ENCODE results near the gene KMT5B. TPM values are rescaled to one million over a fixed set of nuclear protein-coding genes. Genes with fewer than 3 reads are reported as not detected.

The KMT5B gene
- total and polyA plus RNA-seq, 2 donors (not counting 1 experiment from before 2014, with no cell fraction given) = 13.4 to 77.8 TPM

GRCh38 chr11:68128682-68129327, 84.3 kb downstream of the KMT5B start:
- no peak overlapping the region for H2AFZ ChIP-seq (ENCODE audit: insufficient read depth, low read depth, low read length, poor library complexity, severe bottlenecking)
- no peak overlapping the region for H3K9ac ChIP-seq (ENCODE audit: low read length)

More at GRCh38 chr11:68128682-68129327, 84.3 kb downstream of the KMT5B start:
- ChIA-PET POLR2A (no interaction called here), CTCF (no interaction called here)
- Histone ChIP-seq H3K4me3 (ENCODE audit: control extremely low read depth in 1 of 5, extremely low read depth in 1 of 5, insufficient read depth in 1 of 5, low read depth in 2 of 5, low read length in 4 of 5) (peak overlapping the region in 1 of 5 experiments; percentile 33), H3K4me1 (ENCODE audit: control insufficient read depth in 2 of 2, insufficient read depth in 2 of 2, low read length in 2 of 2) (peaks cover 10 to 15% of the 10 kb centered on the region in 2 donors), H3K36me3 (replicated peaks in 1 of 2; ENCODE audit: control extremely low read depth in 1 of 2, control insufficient read depth in 1 of 2, extremely low read depth in 1 of 2, insufficient read depth in 2 of 2, low read length in 1 of 2) (no peaks in the 10 kb centered on the region), H3K9me3 (ENCODE audit: control extremely low read depth in 1 of 3, control insufficient read depth in 2 of 3, insufficient read depth in 1 of 3, low read length in 2 of 3) (peaks cover 0 to 27% (median 0%) of the 10 kb centered on the region in 3 donors), H3K4me2 (replicated peaks; ENCODE audit: low read depth, low read length, poor library complexity, severe bottlenecking) (peak overlapping the region; percentile 70), H3K27ac (ENCODE audit: low read length in 2 of 2) (no peak overlapping the region), H3K27me3 (replicated peaks in 1 of 4; ENCODE audit: control extremely low read depth in 1 of 4, control insufficient read depth in 3 of 4, insufficient read depth in 4 of 4, low read length in 3 of 4) (peaks cover 0 to 29% (median 18%) of the 10 kb centered on the region in 4 experiments), H3K79me2 (ENCODE audit: control insufficient read depth, insufficient read depth, low read length) (no peaks in the 10 kb centered on the region), H4K20me1 (ENCODE audit: control insufficient read depth, insufficient read depth, low read length, poor library complexity, severe bottlenecking) (no peaks in the 10 kb centered on the region)
- Mint-ChIP-seq H3K4me3 (peak overlapping the region; percentile 44), H3K4me1 (peaks cover 6% of the 10 kb centered on the region), H3K9me3 (ENCODE audit: insufficient read depth) (peaks cover 5% of the 10 kb centered on the region), H3K27ac (no peak overlapping the region), H3K27me3 (peaks cover 16% of the 10 kb centered on the region)
- no peak for DNase-seq
- 11% methylated on average over 3 of the region's 15 CpGs for WGBS (ENCODE audit: insufficient coverage)
- no peak for TF ChIP-seq EZH2 (IDR thresholded peaks at IDR 0.05; ENCODE audit: borderline replicate concordance, insufficient read depth, low read depth, low read length, poor library complexity, severe bottlenecking)
- no peak for TF ChIP-seq CTCF (IDR thresholded peaks at IDR 0.05)
- no peak for ATAC-seq (ENCODE audit: low read depth)
- intact Hi-C loops (cut with micrococcal nuclease) = no loop called here

Data from B cell (primary cell).